Measurements from ENCODE around the gene CHD2. TPM values are rescaled to one million over a fixed set of nuclear protein-coding genes. Genes with fewer than 3 reads are reported as not detected.

CHD2 gene
- total and polyA plus RNA-seq, 10 of the 15 experiments (the other 5 are each of a cell fraction or from before 2014, with no cell fraction given) = 38.1 to 94.7 (median 63.3) TPM

- no peaks in the 10 kb centered on the region for H3K27me3 ChIP-seq (replicated peaks in 1 of 2; ENCODE audit: control insufficient read depth in 2 of 2, insufficient read depth in 2 of 2, low read length in 1 of 2)
- H3K9ac ChIP-seq (ENCODE audit: control insufficient read depth, insufficient read depth, low read length) = no peak overlapping the region
- 100% methylated on average over 2 of the region's 2 CpGs for WGBS (ENCODE audit: insufficient coverage, insufficient replicate concordance, low lambda C conversion rate, missing lambda C conversion rate)
- H3K27ac ChIP-seq (ENCODE audit: control insufficient read depth, insufficient read depth) = no peak overlapping the region
- RAD21 ChIA-PET (ENCODE audit: unreplicated experiment) = no interaction called here
- intact Hi-C loops (cut with micrococcal nuclease; ENCODE audit: unreplicated experiment) = no loop called here
- H3K4me3 ChIP-seq = no peak overlapping the region
- CTCF ChIA-PET = interaction anchor here (0.8 to 2.1 kb wide), 8 partner anchors 9 to 156 kb away, joined by 3 to 12 read pairs (median 6); no protein-coding TSS in a partner anchor
- POLR2A ChIA-PET = interaction anchor here (1.4 kb wide), 1 partner anchor 14 kb away, joined by 5 read pairs; no protein-coding TSS in a partner anchor
- BruUV-seq (replicated peaks) = TSS peak; percentile 7
- DNase-seq (ENCODE audit: low read depth, low spot score) (no peak), ATAC-seq (no peak), FAIRE-seq (no peak)
- H3K4me2 ChIP-seq (ENCODE audit: control insufficient read depth, insufficient read depth) = no peak overlapping the region
- H4K20me1 ChIP-seq (ENCODE audit: control insufficient read depth, insufficient read depth) = no peaks in the 10 kb centered on the region
- H3K79me2 ChIP-seq (ENCODE audit: control insufficient read depth, insufficient read depth, low read length) = peaks cover 2% of the 10 kb centered on the region
- H3K36me3 ChIP-seq (ENCODE audit: control insufficient read depth in 2 of 2, insufficient read depth in 2 of 2, low read length in 1 of 2) = peaks cover 21 to 60% of the 10 kb centered on the region in 2 experiments
- H2AFZ ChIP-seq (ENCODE audit: control insufficient read depth, low read depth, low read length) = no peak overlapping the region
- in situ Hi-C loops (cut with MboI) = no loop called here
- peaks cover 17% of the 10 kb centered on the region for H3K9me3 ChIP-seq (replicated peaks; ENCODE audit: control insufficient read depth, insufficient read depth, low read length)
- SMC1A ChIA-PET (ENCODE audit: uncharacterized antibody, unreplicated experiment) = interaction anchor here (0.7 to 1.9 kb wide), 11 partner anchors 8 to 156 kb away, joined by 3 to 6 read pairs (median 3); no protein-coding TSS in a partner anchor
- TF ChIP-seq NBN (IDR thresholded peaks at IDR 0.05) (no peak), MLLT1 (IDR thresholded peaks at IDR 0.05) (no peak), EP300 (IDR thresholded peaks at IDR 0.05; ENCODE audit: borderline replicate concordance in 1 of 2, control insufficient read depth in 1 of 2, low read depth in 2 of 2, low read length in 2 of 2) (no peak), CHD1 (IDR thresholded peaks at IDR 0.05; ENCODE audit: low read depth, low read length) (no peak), IRF3 (IDR thresholded peaks at IDR 0.05) (no peak), E2F4 (IDR thresholded peaks at IDR 0.05; ENCODE audit: low read depth, low read length) (no peak)
- no peaks in the 10 kb centered on the region for H3K4me1 ChIP-seq (ENCODE audit: control insufficient read depth, insufficient read depth, low read length)
Observed at GRCh38 chr15:92953566-92953965, 53.4 kb downstream of the CHD2 start.

Data from GM12878 (cell line).